ENCODE results near the gene PGPEP1.
"Not testable (repeated sequence)": the region's sequence is repeated elsewhere in the genome, so short reads cannot be mapped to it uniquely, and the experiment has no call there.

PGPEP1 gene

DNA sequence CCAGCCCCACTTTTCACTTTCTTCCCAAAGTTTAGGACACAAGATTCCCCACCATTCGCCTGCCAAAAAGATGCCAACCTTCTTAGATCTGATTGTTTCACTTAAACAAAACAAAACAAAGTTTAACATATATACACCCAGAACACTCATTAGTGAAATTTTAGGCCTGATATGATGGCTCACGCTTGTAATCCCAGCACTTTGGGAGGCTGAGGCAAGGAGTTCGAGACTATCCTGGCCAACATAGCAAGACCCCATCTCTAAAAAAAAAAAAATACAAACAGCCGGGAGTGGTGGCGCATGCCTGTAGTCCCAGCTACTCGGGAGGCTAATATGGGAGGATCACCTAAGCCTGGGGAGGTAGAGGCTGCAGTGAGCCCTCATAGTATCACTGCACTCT lies 4.9 kb downstream of the PGPEP1 start:
- H3K9me3 ChIP-seq (ENCODE audit: control insufficient read depth in 5 of 5, low read length in 5 of 5): no peaks in the 10 kb centered on the region
- no peaks in the 10 kb centered on the region for H3K27me3 ChIP-seq (ENCODE audit: control insufficient read depth in 5 of 5, insufficient read depth in 4 of 5, low read length in 5 of 5)
- no peak overlapping the region for H3K27ac ChIP-seq (ENCODE audit: low read depth, low read length)
- H3K4me1 ChIP-seq (ENCODE audit: control insufficient read depth in 5 of 5, insufficient read depth in 5 of 5, low read length in 5 of 5): peaks cover 0 to 23% (median 13%) of the 10 kb centered on the region in 5 donors
- no peak overlapping the region for H3K4me3 ChIP-seq (ENCODE audit: low read depth in 1 of 5, low read length in 5 of 5)
- H3K36me3 ChIP-seq (ENCODE audit: control insufficient read depth in 5 of 5, insufficient read depth in 5 of 5, low read length in 5 of 5): peaks cover 0 to 16% (median 0%) of the 10 kb centered on the region in 5 donors
- no peak overlapping the region for H3K9ac ChIP-seq (ENCODE audit: low read length in 5 of 5)

DNA sequence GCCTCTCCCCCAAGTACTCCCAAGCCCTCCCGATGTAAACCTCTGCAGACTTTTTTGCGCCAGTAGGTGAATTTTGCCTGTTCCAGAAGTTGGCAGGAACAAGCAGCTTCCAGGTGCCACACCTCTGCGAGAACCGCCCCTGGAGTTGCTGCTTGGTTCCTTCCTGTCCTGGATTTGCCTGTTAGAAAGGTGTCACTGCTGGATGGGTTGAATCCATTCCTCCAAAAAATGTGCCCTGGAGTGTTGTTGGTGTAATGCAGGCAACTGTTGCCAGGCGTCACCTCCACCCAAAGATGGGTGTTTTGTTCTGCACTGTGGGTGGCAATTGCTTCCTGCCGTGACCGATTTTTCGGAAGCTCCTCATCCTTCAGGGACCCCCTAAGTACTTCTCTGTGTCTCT lies 5.7 kb downstream of the PGPEP1 start:
- H3K9ac ChIP-seq (ENCODE audit: low read length in 5 of 5): no peak overlapping the region
- H3K4me3 ChIP-seq (ENCODE audit: low read depth in 1 of 5, low read length in 5 of 5): no peak overlapping the region
- peaks cover 0 to 20% (median 0%) of the 10 kb centered on the region in 5 donors for H3K36me3 ChIP-seq (ENCODE audit: control insufficient read depth in 5 of 5, insufficient read depth in 5 of 5, low read length in 5 of 5)
- H3K27ac ChIP-seq (ENCODE audit: low read depth, low read length): no peak overlapping the region
- H3K4me1 ChIP-seq (ENCODE audit: control insufficient read depth in 5 of 5, insufficient read depth in 5 of 5, low read length in 5 of 5): peaks cover 0 to 15% (median 7%) of the 10 kb centered on the region in 5 donors
- no peaks in the 10 kb centered on the region for H3K27me3 ChIP-seq (ENCODE audit: control insufficient read depth in 5 of 5, insufficient read depth in 4 of 5, low read length in 5 of 5)
- no peaks in the 10 kb centered on the region for H3K9me3 ChIP-seq (ENCODE audit: control insufficient read depth in 5 of 5, low read length in 5 of 5)

- H3K4me3 ChIP-seq (ENCODE audit: low read depth in 1 of 5, low read length in 5 of 5): no peak overlapping the region
- H3K27me3 ChIP-seq (ENCODE audit: control insufficient read depth in 5 of 5, insufficient read depth in 4 of 5, low read length in 5 of 5): no peaks in the 10 kb centered on the region
- peaks cover 0 to 8% (median 0%) of the 10 kb centered on the region in 5 donors for H3K4me1 ChIP-seq (ENCODE audit: control insufficient read depth in 5 of 5, insufficient read depth in 5 of 5, low read length in 5 of 5)
- H3K9me3 ChIP-seq (ENCODE audit: control insufficient read depth in 5 of 5, low read length in 5 of 5): no peaks in the 10 kb centered on the region
- no peak overlapping the region for H3K27ac ChIP-seq (ENCODE audit: low read depth, low read length)
- H3K36me3 ChIP-seq (ENCODE audit: control insufficient read depth in 5 of 5, insufficient read depth in 5 of 5, low read length in 5 of 5): peaks cover 0 to 16% (median 1%) of the 10 kb centered on the region in 5 donors
- no peak overlapping the region for H3K9ac ChIP-seq (ENCODE audit: low read length in 5 of 5)
Observed at GRCh38 chr19:18348171-18348570, 7.8 kb downstream of the PGPEP1 start.

DNA sequence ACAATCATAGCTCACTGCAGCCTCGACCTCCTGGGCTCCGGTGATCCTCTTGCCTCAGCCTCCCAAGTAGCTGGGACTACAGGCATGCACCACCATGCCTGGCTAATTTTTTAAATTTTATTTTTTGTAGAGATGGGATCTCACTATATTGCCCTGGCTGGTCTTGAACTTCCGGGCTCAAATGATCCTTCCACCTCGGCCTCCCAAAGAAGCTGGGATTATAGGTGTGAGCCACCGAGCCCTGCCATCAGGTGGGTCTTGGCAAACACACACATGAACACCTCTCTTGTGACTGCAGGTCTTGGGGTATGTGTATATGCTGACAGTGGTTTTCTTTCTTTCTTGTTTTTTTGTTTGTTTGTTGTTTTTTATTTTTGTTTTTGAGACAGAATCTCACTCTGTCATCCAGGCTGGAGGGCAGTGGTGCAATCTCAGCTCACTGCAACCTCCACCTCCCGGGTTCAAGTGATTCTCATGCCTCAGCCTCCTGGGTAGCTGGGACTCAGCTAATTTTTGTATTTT lies 8.5 kb downstream of the PGPEP1 start:
- H3K36me3 ChIP-seq (ENCODE audit: control insufficient read depth in 5 of 5, insufficient read depth in 5 of 5, low read length in 5 of 5): peaks cover 0 to 19% (median 2%) of the 10 kb centered on the region in 5 donors
- not testable (repeated sequence) for H3K4me1 ChIP-seq (ENCODE audit: control insufficient read depth in 5 of 5, insufficient read depth in 5 of 5, low read length in 5 of 5)

GRCh38 chr19:18349524-18350128 lies 9.2 kb downstream of the PGPEP1 start:
- peaks cover 0 to under 1% (median 0%) of the 10 kb centered on the region in 5 donors for H3K4me1 ChIP-seq (ENCODE audit: control insufficient read depth in 5 of 5, insufficient read depth in 5 of 5, low read length in 5 of 5)
- no peak overlapping the region for H3K9ac ChIP-seq (ENCODE audit: low read length in 5 of 5)
- no peak overlapping the region for H3K27ac ChIP-seq (ENCODE audit: low read depth, low read length)
- H3K36me3 ChIP-seq (ENCODE audit: control insufficient read depth in 5 of 5, insufficient read depth in 5 of 5, low read length in 5 of 5): peaks cover 0 to 19% (median 2%) of the 10 kb centered on the region in 5 donors
- no peak overlapping the region for H3K4me3 ChIP-seq (ENCODE audit: low read depth in 1 of 5, low read length in 5 of 5)
- H3K9me3 ChIP-seq (ENCODE audit: control insufficient read depth in 5 of 5, low read length in 5 of 5): no peaks in the 10 kb centered on the region
- H3K27me3 ChIP-seq (ENCODE audit: control insufficient read depth in 5 of 5, insufficient read depth in 4 of 5, low read length in 5 of 5): no peaks in the 10 kb centered on the region

More for the DNA sequence above, 8.5 kb downstream of the PGPEP1 start:
- not testable (repeated sequence) for H3K4me3 ChIP-seq (ENCODE audit: low read depth in 1 of 5, low read length in 5 of 5); H3K9ac ChIP-seq (ENCODE audit: low read length in 5 of 5); H3K9me3 ChIP-seq (ENCODE audit: control insufficient read depth in 5 of 5, low read length in 5 of 5); H3K27me3 ChIP-seq (ENCODE audit: control insufficient read depth in 5 of 5, insufficient read depth in 4 of 5, low read length in 5 of 5); H3K27ac ChIP-seq (ENCODE audit: low read depth, low read length)

GRCh38 chr19:18350490-18350889 lies 10.1 kb downstream of the PGPEP1 start:
- peaks cover 0 to 20% (median 3%) of the 10 kb centered on the region in 5 donors for H3K36me3 ChIP-seq (ENCODE audit: control insufficient read depth in 5 of 5, insufficient read depth in 5 of 5, low read length in 5 of 5)
- no peak overlapping the region for H3K9ac ChIP-seq (ENCODE audit: low read length in 5 of 5)
- no peaks in the 10 kb centered on the region for H3K9me3 ChIP-seq (ENCODE audit: control insufficient read depth in 5 of 5, low read length in 5 of 5)
- no peaks in the 10 kb centered on the region for H3K27me3 ChIP-seq (ENCODE audit: control insufficient read depth in 5 of 5, insufficient read depth in 4 of 5, low read length in 5 of 5)
- no peaks in the 10 kb centered on the region for H3K4me1 ChIP-seq (ENCODE audit: control insufficient read depth in 5 of 5, insufficient read depth in 5 of 5, low read length in 5 of 5)
- no peak overlapping the region for H3K4me3 ChIP-seq (ENCODE audit: low read depth in 1 of 5, low read length in 5 of 5)
- H3K27ac ChIP-seq (ENCODE audit: low read depth, low read length): no peak overlapping the region

GRCh38 chr19:18351544-18351943 lies 11.1 kb downstream of the PGPEP1 start:
- Histone ChIP-seq H3K36me3 (ENCODE audit: control insufficient read depth in 5 of 5, insufficient read depth in 5 of 5, low read length in 5 of 5) (peaks cover 0 to 23% (median 11%) of the 10 kb centered on the region in 5 donors), H3K4me1 (ENCODE audit: control insufficient read depth in 5 of 5, insufficient read depth in 5 of 5, low read length in 5 of 5) (no peaks in the 10 kb centered on the region), H3K9ac (ENCODE audit: low read length in 5 of 5) (no peak overlapping the region), H3K4me3 (ENCODE audit: low read depth in 1 of 5, low read length in 5 of 5) (no peak overlapping the region), H3K27me3 (ENCODE audit: control insufficient read depth in 5 of 5, insufficient read depth in 4 of 5, low read length in 5 of 5) (no peaks in the 10 kb centered on the region), H3K9me3 (ENCODE audit: control insufficient read depth in 5 of 5, low read length in 5 of 5) (no peaks in the 10 kb centered on the region), H3K27ac (ENCODE audit: low read depth, low read length) (no peak overlapping the region)

DNA sequence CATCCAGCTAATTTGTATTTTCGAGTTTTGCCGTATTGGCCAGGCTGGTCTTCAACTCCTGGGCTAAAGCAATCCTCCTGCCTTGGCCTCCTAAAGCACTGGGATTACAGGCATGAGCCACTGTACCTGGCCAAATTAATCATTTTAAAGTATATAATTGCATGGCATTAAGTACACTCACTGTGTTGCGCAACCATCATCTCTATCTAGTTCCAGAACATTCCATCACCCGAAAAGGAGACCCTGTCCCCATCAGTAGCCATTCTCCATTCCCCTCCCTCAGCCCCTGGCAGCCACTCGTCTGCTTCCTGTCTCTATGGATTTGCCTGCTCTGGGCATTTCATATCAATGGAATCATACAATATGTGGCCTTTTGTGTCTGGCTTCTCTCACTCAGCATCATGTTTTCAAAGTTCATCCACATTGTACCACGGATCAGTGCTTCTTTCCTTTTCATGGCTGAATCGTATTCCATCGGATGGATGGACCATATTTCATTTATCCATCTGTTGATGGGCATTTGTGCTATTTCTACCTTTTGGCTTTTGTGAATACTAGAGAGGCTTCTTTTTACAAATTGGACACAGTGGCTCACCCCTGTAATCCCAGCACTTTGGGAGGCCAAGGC lies 13.1 kb downstream of the PGPEP1 start:
- Histone ChIP-seq H3K36me3 (ENCODE audit: control insufficient read depth in 5 of 5, insufficient read depth in 5 of 5, low read length in 5 of 5) (peaks cover 0 to 41% (median 25%) of the 10 kb centered on the region in 5 donors), H3K27ac (ENCODE audit: low read depth, low read length) (no peak overlapping the region), H3K9ac (ENCODE audit: low read length in 5 of 5) (no peak overlapping the region), H3K27me3 (ENCODE audit: control insufficient read depth in 5 of 5, insufficient read depth in 4 of 5, low read length in 5 of 5) (no peaks in the 10 kb centered on the region), H3K9me3 (ENCODE audit: control insufficient read depth in 5 of 5, low read length in 5 of 5) (peaks cover 3 to 8% (median 8%) of the 10 kb centered on the region in 5 donors), H3K4me3 (ENCODE audit: low read depth in 1 of 5, low read length in 5 of 5) (no peak overlapping the region), H3K4me1 (ENCODE audit: control insufficient read depth in 5 of 5, insufficient read depth in 5 of 5, low read length in 5 of 5) (no peaks in the 10 kb centered on the region)

DNA sequence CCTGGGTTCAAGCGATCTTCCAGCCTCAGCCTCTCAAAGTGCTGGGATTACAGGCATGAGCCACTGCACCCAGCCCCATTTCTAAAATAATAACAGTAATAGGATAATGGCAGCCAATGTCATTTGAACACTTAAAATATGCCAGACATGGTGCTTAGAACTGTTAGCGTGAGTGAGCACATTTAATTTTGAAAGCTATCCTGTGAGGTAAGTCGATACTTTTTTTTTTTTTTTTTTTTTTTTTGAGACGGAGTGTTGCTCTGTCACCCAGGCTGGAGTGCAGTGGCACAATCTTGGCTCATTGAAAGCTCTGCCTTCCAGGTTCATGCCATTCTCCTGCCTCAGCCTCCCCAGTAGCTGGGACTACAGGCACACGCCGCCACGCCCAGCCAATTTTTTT lies 14.3 kb downstream of the PGPEP1 start:
- H3K27me3 ChIP-seq (ENCODE audit: control insufficient read depth in 5 of 5, insufficient read depth in 4 of 5, low read length in 5 of 5); H3K4me1 ChIP-seq (ENCODE audit: control insufficient read depth in 5 of 5, insufficient read depth in 5 of 5, low read length in 5 of 5); H3K27ac ChIP-seq (ENCODE audit: low read depth, low read length); H3K9ac ChIP-seq (ENCODE audit: low read length in 5 of 5); H3K4me3 ChIP-seq (ENCODE audit: low read depth in 1 of 5, low read length in 5 of 5); H3K9me3 ChIP-seq (ENCODE audit: control insufficient read depth in 5 of 5, low read length in 5 of 5): not testable (repeated sequence)
- H3K36me3 ChIP-seq (ENCODE audit: control insufficient read depth in 5 of 5, insufficient read depth in 5 of 5, low read length in 5 of 5): peaks cover 0 to 53% (median 33%) of the 10 kb centered on the region in 5 donors

DNA sequence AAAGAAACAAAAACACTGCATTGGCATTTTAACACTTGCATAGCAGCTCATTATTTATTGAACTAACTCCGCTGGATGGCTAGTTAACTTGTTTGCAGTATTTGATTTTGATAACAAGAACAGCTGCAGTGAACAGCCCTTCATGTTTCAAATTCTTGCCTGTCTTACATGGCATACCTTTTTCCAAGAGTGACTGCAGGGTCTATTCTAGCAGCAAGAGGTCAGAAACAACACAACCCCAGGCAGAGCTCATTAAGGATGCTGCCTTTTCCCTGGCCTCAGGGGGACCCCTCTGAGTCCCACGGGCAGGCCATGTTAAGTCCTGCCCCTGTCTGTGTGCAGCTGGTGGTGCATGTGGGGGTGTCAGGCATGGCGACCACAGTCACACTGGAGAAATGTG lies 16.6 kb downstream of the PGPEP1 start:
- peaks cover 4 to 60% (median 32%) of the 10 kb centered on the region in 5 donors for H3K36me3 ChIP-seq (ENCODE audit: control insufficient read depth in 5 of 5, insufficient read depth in 5 of 5, low read length in 5 of 5)
- H3K4me1 ChIP-seq (ENCODE audit: control insufficient read depth in 5 of 5, insufficient read depth in 5 of 5, low read length in 5 of 5): no peaks in the 10 kb centered on the region
- H3K9me3 ChIP-seq (ENCODE audit: control insufficient read depth in 5 of 5, low read length in 5 of 5): peaks cover 3 to 8% (median 8%) of the 10 kb centered on the region in 5 donors
- no peak overlapping the region for H3K27ac ChIP-seq (ENCODE audit: low read depth, low read length)
- H3K4me3 ChIP-seq (ENCODE audit: low read depth in 1 of 5, low read length in 5 of 5): no peak overlapping the region
- H3K27me3 ChIP-seq (ENCODE audit: control insufficient read depth in 5 of 5, insufficient read depth in 4 of 5, low read length in 5 of 5): no peaks in the 10 kb centered on the region
- no peak overlapping the region for H3K9ac ChIP-seq (ENCODE audit: low read length in 5 of 5)

Data from subcutaneous abdominal adipose tissue (tissue), 5 donors.